ENCODE results near the gene SIRT3.

The SIRT3 gene

DNA sequence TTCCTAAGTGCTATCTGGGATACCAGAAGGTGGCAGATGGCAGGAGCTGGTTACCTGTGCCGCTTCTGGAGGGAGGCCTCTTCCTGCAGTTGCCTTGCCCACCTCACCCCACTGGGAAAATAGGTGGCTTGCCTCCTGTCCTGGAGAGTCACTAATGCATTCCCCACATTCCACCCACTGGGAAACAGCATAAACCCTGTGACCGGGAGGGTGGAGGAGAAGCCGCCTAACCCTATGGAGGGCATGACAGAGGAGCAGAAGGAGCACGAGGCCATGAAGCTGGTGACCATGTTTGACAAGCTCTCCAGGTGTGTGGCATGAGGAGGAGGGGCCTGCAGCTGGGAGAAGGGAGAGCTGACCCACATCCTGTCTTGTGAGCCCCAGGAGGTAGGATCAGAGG, 23.0 kb downstream of the SIRT3 start:
- no peak for DNase-seq

DNA sequence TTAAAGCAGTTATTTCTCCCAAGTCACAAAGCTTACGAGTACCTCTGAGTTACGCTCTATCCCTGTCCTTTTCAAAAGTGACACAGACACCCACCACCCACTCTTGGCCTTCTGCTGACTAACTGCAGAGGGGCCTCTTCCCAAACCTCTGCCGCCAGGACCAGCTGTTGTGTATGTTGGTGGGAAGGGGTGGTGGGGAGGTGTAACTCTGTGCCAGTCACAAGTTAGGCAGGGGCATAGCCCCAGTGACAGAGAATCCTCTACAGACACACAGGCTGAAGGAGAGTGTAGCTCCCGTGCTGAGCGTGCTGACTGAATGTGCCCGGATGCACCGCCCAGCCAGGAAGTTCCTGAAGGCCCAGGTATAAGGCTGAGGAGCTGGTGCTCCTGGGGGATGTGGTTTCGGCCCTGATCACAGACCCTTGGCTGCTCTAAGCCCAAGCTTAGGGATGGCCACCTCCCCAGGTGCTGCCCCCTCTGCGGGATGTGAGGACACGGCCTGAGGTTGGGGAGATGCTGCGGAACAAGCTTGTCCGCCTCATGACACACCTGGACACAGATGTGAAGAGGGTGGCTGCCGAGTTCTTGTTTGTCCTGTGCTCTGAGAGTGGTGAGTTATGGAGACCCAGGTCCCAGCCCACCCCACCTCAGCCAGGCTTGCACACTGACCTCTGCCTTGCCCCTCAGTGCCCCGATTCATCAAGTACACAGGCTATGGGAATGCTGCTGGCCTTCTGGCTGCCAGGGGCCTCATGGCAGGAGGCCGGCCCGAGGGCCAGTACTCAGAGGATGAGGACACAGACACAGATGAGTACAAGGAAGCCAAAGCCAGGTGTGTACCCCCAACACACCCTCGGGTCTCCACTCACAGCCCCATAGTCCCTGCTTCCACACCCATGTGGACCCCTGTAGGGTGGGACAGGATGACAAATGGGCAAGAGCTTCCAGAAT, 23.7 kb downstream of the SIRT3 start:
- DNase-seq: no peak

DNA sequence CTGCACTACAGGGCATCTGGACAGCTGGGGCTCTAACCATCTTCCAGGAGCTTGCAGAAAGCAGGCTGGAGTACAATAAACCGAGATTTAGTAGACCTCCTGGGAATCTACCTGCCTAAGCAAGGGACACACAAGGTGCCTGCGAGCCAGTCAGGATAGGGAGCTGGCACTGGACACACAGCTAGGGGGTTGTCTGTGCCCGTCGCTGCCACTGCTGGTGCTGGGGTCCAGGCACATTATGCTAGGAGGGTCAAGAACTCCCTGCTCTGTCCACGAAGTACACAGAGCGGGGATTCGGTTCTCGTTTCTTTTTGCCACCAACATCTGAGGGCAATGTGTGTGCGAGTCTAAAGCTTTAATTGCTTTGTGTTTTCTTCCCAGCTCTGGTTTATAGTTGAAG, 24.4 kb downstream of the SIRT3 start:
- no peak for DNase-seq

DNA sequence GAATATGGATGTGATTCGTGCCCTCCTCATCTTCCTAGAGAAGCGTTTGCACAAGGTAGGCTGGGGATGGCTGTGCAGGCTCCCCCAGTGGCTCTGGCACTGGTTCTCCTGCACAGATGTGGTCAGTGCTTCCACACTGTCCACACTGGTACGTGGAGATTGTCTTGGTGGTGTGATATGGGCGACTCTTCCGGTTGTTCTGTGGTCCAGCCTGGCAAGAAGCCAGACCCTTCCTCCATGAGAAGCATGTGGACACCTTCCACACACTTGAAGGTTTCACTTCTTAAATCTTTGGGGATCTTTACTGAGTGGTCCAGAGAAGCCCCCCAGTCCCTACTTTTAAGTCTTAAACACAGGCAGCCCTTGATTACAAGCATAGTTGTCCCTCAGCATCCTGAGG, 24.8 kb downstream of the SIRT3 start:
- no peak for DNase-seq

DNA sequence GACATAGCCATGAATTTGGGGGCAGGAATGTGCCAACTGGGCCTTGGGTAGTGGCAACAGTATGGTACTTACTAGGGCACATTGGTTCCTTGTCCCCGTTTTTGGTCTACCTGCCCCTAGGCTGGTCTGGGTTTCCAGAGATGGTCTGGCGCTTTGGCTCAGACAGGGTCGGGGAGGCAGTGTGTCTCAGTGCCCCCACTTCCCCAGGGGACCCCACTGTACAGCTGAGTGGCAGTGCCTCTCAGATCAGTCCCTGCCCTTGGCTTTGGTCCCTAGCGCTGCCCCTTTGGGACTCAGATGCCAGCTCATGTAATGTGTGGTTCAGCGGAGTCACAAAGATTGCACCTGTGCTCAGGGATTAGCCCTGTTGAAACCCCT, 25.4 kb downstream of the SIRT3 start:
- no peak for DNase-seq

DNA sequence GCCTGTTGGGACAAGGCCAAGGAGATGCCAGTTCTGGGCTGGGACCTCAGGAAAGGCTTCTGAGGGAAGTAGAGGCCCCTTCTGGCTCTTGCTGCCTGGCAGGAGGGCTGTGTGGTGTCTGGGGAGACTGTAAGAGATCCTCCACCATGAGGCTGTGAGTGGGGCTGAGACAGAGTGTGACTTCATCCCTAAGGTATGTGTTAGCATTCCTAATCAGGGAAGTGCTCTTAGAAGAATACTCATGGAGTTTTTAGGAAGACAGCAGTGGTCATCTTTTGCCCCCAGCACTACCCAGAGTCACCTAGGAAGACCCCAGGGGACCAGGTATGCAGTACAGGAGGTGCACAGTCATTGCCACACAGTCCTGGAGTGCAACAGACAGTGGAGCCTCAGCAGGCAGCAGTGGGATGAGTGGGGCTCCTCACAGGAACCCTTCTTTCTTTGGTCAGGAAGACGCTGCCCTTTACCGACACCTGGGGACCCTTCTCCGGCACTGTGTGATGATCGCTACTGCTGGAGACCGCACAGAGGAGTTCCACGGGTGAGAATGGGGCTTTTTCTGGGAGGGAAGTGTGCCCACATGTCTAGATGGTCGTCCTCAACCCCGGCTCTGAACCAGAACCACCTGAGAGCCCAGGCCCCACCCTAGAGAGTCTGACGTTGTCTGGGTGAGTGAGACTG, 25.9 kb downstream of the SIRT3 start:
- no peak for DNase-seq

DNA sequence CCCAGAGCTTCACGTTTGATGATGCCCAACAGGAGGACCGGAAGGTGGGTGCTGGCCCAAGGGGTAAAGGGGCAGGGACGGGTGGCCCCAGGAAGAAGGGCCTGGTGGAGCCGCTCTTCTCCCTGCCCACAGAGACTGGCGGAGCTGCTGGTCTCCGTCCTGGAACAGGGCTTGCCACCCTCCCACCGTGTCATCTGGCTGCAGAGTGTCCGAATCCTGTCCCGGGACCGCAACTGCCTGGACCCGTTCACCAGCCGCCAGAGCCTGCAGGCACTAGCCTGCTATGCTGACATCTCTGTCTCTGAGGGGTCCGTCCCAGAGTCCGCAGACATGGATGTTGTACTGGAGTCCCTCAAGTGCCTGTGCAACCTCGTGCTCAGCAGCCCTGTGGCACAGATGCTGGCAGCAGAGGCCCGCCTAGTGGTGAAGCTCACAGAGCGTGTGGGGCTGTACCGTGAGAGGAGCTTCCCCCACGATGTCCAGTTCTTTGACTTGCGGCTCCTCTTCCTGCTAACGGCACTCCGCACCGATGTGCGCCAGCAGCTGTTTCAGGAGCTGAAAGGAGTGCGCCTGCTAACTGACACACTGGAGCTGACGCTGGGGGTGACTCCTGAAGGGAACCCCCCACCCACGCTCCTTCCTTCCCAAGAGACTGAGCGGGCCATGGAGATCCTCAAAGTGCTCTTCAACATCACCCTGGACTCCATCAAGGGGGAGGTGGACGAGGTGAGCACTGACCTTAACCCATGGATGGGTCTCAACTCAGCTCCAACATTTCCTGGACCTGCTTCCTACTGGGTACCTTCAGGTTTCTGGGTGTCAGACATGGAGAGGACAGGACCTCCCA, 26.6 kb downstream of the SIRT3 start:
- no peak for DNase-seq

GRCh38 chr11:208917-209260, 27.3 kb downstream of the SIRT3 start:
- DNase-seq: no peak

- DNase-seq: peak; percentile 78
Measured at GRCh38 chr11:208181-208916, 27.8 kb downstream of the SIRT3 start.

GRCh38 chr11:207863-208180, 28.3 kb downstream of the SIRT3 start:
- no peak for DNase-seq

DNA sequence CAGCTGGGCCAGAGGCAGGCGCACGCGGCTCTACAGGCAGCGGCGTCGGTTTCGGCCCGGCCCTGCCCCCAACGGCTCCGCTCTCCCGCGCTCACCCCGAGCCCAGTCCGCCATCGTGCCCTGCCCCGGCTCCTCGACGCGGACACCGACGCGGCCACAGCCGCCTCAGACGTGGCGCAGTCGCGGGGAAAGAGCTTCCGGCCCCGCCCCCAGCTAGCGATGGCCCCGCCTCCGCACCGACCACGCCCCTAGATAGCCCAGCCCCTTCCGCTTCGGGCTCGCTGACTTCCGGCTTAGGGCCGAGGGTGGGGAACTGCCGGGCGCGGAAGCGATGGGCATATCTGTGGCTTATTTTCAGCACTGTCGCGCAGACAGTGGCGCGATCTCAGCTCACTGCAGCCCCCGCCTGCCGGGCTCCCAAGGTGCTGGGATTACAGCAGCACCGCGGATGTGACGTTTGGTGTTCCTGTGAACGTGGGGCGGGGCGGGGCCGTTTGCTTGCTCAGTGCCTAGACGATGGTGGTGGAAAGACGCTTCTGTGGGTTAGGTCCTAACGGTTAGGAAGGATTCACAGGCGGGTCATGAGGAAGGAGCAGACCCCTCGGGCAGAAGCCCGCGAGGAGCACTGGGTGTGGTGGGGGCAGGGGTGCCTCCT, 28.8 kb downstream of the SIRT3 start, which contains the start of the genes BET1L and RIC8A:
Gene BET1L, minus strand, starts transcription at position 192 of the 655 bp plus-strand sequence. Its CDS starts 78 bp downstream, at position 114.
Gene RIC8A, plus strand, starts transcription at position 501 of the 655 bp plus-strand sequence. CDS start 1,147 bp downstream, outside the sequence.
- DNase-seq: peak; percentile 99

- DNase-seq: no peak
Measured at GRCh38 chr11:206526-207207, 29.5 kb downstream of the SIRT3 start.

DNA sequence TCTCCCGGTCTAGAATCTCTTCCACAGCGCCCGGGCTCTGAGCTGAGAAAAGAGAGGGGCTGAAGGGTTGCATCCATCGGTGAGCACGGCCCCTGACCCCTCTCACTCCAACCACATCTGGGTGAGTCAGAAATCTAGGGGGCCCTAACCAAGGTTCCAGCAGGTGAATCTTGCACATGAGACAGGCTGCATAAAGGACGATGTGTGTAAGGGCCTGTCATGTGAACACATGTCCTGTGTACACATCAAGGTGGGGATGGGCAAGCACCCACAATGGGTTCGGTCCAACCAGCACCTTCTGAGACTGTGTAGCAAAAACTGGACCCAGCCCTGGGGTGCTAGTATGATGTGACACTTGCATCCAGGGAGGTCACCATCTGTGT, 30.1 kb downstream of the SIRT3 start:
- no peak for DNase-seq

GRCh38 chr11:205221-206001, 30.7 kb downstream of the SIRT3 start:
- DNase-seq: no peak

GRCh38 chr11:204587-205109, 31.5 kb downstream of the SIRT3 start:
- no peak for DNase-seq

DNA sequence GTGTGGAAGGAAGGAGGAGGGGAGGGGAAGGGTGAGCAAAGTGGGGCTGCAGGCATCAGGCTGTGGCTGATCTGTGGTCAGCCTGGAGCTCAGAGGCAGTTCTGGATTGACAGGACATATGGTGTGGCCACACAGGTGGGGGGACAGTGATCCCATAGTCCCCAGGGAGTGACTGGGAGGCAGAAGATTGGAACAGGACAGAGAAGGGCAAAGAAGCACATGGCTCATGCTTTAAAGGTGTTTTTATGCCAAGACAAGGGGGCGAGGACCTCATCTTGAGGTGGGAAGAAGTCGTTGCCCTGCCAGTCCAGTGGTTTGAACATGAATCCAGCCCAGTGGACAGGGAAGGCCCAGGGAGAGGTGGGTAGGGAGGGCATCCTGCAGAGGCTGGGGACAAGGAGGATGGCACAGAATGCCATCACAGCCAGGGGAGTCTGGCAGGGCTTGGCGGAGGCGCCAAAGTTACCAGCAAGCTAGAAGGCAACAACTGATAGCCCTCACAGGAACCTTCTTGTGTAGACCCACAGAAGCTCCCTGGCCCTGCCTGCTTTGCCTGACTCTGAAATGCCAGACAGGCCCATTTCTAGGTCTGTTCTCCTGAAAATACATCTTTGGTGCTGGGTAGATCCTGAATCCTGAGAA, 32.1 kb downstream of the SIRT3 start:
- DNase-seq: no peak

- DNase-seq: no peak
Measured at GRCh38 chr11:203056-203944, 32.8 kb downstream of the SIRT3 start.

- DNase-seq: no peak
Measured at GRCh38 chr11:202490-202889, 33.7 kb downstream of the SIRT3 start.

DNA sequence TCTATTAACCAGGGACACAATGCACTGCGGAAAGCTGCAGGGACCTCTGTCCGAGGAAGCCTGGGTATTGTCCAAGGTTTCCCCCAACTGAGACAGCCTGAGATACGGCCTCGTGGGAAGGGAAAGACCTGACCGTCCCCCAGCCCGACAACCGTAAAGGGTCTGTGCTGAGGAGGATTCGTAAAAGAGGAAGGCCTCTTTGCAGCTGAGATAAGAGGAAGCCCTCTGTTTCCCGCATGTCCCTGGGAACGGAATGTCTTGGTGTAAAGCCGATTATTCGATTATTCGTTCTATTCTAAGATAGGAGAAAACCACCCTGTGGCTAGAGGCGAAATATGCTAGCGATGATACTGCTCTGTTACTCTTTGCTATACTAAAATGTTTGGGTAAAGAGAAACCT, 34.2 kb downstream of the SIRT3 start:
- DNase-seq: no peak

Measured in CD4-positive, alpha-beta T cell treated with Interleukin-4 for 4 hours (primary cell).